Gastroesophageal sphincter (tissue), 4 donors: ENCODE results near the gene DOK7. TPM values are rescaled to one million over a fixed set of nuclear protein-coding genes. Genes with fewer than 3 reads are reported as not detected.

Experiments
- ATAC-seq: fragments of 150-250 bp; one replicate; pipeline ENCODE4 v1.9.1; 2016; ENCODE audit warnings: mild to moderate bottlenecking, moderate library complexity
- H3K27ac ChIP-seq, 4 donors: fragments of 200-600 bp; sonication (generic) in 3 of 4; 1 replicate in 3 of 4; 2 replicates in 1 of 4; pipeline ENCODE4 v1.5.1; 2016 to 2019
- H3K27me3 ChIP-seq: fragments of 200-600 bp; sonication (generic); one replicate; pipeline ENCODE4 v1.5.1; 2019
- H3K36me3 ChIP-seq, 2 donors: fragments of 200-600 bp; sonication (generic); one replicate each; pipeline ENCODE4 v1.5.1; 2019; ENCODE audit warnings: control low read depth in 1 of 2
- H3K4me1 ChIP-seq, 3 donors: fragments of 200-600 bp; sonication (generic); 1 replicate in 2 of 3; 2 replicates in 1 of 3; pipeline ENCODE4 v1.5.1; 2016 to 2019; ENCODE audit warnings: control low read depth in 2 of 3
- H3K4me3 ChIP-seq, 2 donors: fragments of 200-600 bp; sonication (generic); one replicate each; pipeline ENCODE4 v1.5.1; 2019; ENCODE audit warnings: mild to moderate bottlenecking in 1 of 2, moderate library complexity in 1 of 2
- H3K9me3 ChIP-seq, 3 donors: fragments of 200-600 bp; sonication (generic); one replicate each; pipeline ENCODE4 v1.5.1; 2017 to 2019; ENCODE audit warnings: control low read depth in 2 of 3
- CTCF ChIP-seq, 4 experiments: fragments of 200-600 bp in 2 of 4; fragments of 450-650 bp in 2 of 4; sonication (generic) in 1 of 4; IDR thresholded peaks; one replicate each; pipeline ENCODE4 v1.5.1; 2017 to 2019; ENCODE audit warnings: antibody characterized with exemption in 4 of 4, mild to moderate bottlenecking in 2 of 4, moderate library complexity in 2 of 4
- EP300 ChIP-seq: sonication (generic); formaldehyde crosslinking; IDR thresholded peaks from one replicate; pipeline ENCODE4 v1.6.1; 2017; ENCODE audit warnings: antibody characterized with exemption, mild to moderate bottlenecking
- POLR2A ChIP-seq, 2 donors: fragments of 450-650 bp; IDR thresholded peaks; one replicate each; pipeline ENCODE4 v1.6.1; 2017; ENCODE audit warnings: antibody characterized with exemption in 2 of 2, mild to moderate bottlenecking in 2 of 2, moderate library complexity in 1 of 2
- POLR2AphosphoS5 ChIP-seq: sonication (generic); formaldehyde crosslinking; IDR thresholded peaks from one replicate; pipeline ENCODE4 v1.6.1; 2017; ENCODE audit warnings: antibody characterized with exemption
- WGBS, 2 donors: methylation state at CpG; one replicate each; pipeline ENCODE4 v1.1.5; 2018; ENCODE audit warnings: low coverage in 1 of 2; 5-methylcytosine and 5-hydroxymethylcytosine counted together
- total RNA-seq, 4 donors: library from RNA; depleted of rRNA; stranded (reverse); fragments of >200 nt; gene quantifications; one replicate each; pipeline ENCODE4 v1.1.0, GENCODE V29; 2016

The DOK7 gene
- total RNA-seq, 4 donors from 2014 or later = 0.32 to 5.3 (median 2.8) TPM

- H3K4me1 ChIP-seq = no peaks in the 10 kb centered on the region
- H3K27me3 ChIP-seq = peaks cover 3% of the 10 kb centered on the region
- no peak overlapping the region for H3K27ac ChIP-seq
- WGBS, 2 donors = 80% methylated on average over 1 of the region's 24 CpGs; no CpG with 5 or more reads in 1 of the 2 donors
- TF ChIP-seq POLR2A (IDR thresholded peaks at IDR 0.05) = no peak
- TF ChIP-seq CTCF (IDR thresholded peaks at IDR 0.05) = no peak
- TF ChIP-seq POLR2AphosphoS5 = no peak
- no peak for TF ChIP-seq EP300
- no peak overlapping the region for H3K4me3 ChIP-seq
- no peak for ATAC-seq
- no peaks in the 10 kb centered on the region for H3K9me3 ChIP-seq
- H3K36me3 ChIP-seq = peaks cover 0 to 68% of the 10 kb centered on the region in 2 donors
Measured at GRCh38 chr4:3501126-3501824, 38.2 kb downstream of the DOK7 start.

GRCh38 chr4:3501825-3502425 lies 38.8 kb downstream of the DOK7 start:
- H3K4me1 ChIP-seq = no peaks in the 10 kb centered on the region
- no peak overlapping the region for H3K27ac ChIP-seq
- no peak for ATAC-seq
- H3K36me3 ChIP-seq = peaks cover 0 to 75% of the 10 kb centered on the region in 2 donors
- no peaks in the 10 kb centered on the region for H3K27me3 ChIP-seq
- no CpG with 5 or more reads among the region's 19 CpGs for WGBS, 2 donors
- no peak overlapping the region for H3K4me3 ChIP-seq
- no peaks in the 10 kb centered on the region for H3K9me3 ChIP-seq
- TF ChIP-seq POLR2AphosphoS5 = no peak
- no peak for TF ChIP-seq POLR2A (IDR thresholded peaks at IDR 0.05)
- no peak for TF ChIP-seq CTCF (IDR thresholded peaks at IDR 0.05)
- no peak for TF ChIP-seq EP300

GRCh38 chr4:3502941-3503936 lies 40.1 kb downstream of the DOK7 start:
- H3K4me1 ChIP-seq = no peaks in the 10 kb centered on the region
- 72 to 94% methylated on average over 3 to 13 of the region's 39 CpGs for WGBS, 2 donors
- H3K9me3 ChIP-seq = no peaks in the 10 kb centered on the region
- no peaks in the 10 kb centered on the region for H3K27me3 ChIP-seq
- peaks cover 0 to 88% of the 10 kb centered on the region in 2 donors for H3K36me3 ChIP-seq
- no peak for ATAC-seq
- H3K4me3 ChIP-seq = no peak overlapping the region
- no peak for TF ChIP-seq POLR2AphosphoS5
- no peak for TF ChIP-seq EP300
- TF ChIP-seq CTCF (IDR thresholded peaks at IDR 0.05) = no peak
- no peak overlapping the region for H3K27ac ChIP-seq

GRCh38 chr4:3505231-3505630 lies 42.1 kb downstream of the DOK7 start:
- Histone ChIP-seq H3K27me3 (no peaks in the 10 kb centered on the region), H3K9me3 (no peaks in the 10 kb centered on the region), H3K27ac (no peak overlapping the region), H3K4me3 (no peak overlapping the region), H3K4me1 (no peaks in the 10 kb centered on the region), H3K36me3 (peaks cover 0 to 97% of the 10 kb centered on the region in 2 donors)
- no peak for ATAC-seq
- WGBS, 2 donors = 85 to 100% methylated on average over 4 of the region's 16 CpGs
- TF ChIP-seq POLR2A (IDR thresholded peaks at IDR 0.05) (no peak), EP300 (no peak), CTCF (IDR thresholded peaks at IDR 0.05) (no peak), POLR2AphosphoS5 (no peak)
